GM21367 (cell line): Measurements from ENCODE around the gene NELFB.

Source experiments
- ATAC-seq: cut with Tn5 transposase; IDR thresholded peaks from one replicate; pipeline ENCODE4 v1.9.1; 2021; ENCODE audit not compliant: unreplicated experiment

The NELFB gene

GRCh38 chr9:137302449-137303150, 47.5 kb downstream of the NELFB start:
- peak; percentile 37 for ATAC-seq

GRCh38 chr9:137303151-137303892, 48.2 kb downstream of the NELFB start:
- no peak for ATAC-seq

GRCh38 chr9:137303893-137304382, 48.8 kb downstream of the NELFB start:
- no peak for ATAC-seq

- no peak for ATAC-seq
Observed at GRCh38 chr9:137304383-137305059, 49.4 kb downstream of the NELFB start.

GRCh38 chr9:137305060-137305797, 50.1 kb downstream of the NELFB start:
- ATAC-seq, result no peak

GRCh38 chr9:137305798-137306065, 50.6 kb downstream of the NELFB start:
- ATAC-seq, result no peak

GRCh38 chr9:137306066-137306849, 51.1 kb downstream of the NELFB start:
- no peak for ATAC-seq

GRCh38 chr9:137306850-137307254, 51.7 kb downstream of the NELFB start:
- no peak for ATAC-seq

- no peak for ATAC-seq
Observed at GRCh38 chr9:137307255-137308056, 52.3 kb downstream of the NELFB start.

GRCh38 chr9:137308057-137308619, 53.0 kb downstream of the NELFB start:
- no peak for ATAC-seq

GRCh38 chr9:137309368-137310188, 54.5 kb downstream of the NELFB start:
- ATAC-seq, result no peak

GRCh38 chr9:137310189-137311052, 55.3 kb downstream of the NELFB start:
- ATAC-seq, result no peak

GRCh38 chr9:137311171-137311985, 56.3 kb downstream of the NELFB start:
- no peak for ATAC-seq

GRCh38 chr9:137311986-137312851, 57.1 kb downstream of the NELFB start:
- ATAC-seq, result no peak

GRCh38 chr9:137312852-137313325, 57.8 kb downstream of the NELFB start:
- ATAC-seq, result no peak
